Bronchial epithelial cell (primary cell): ENCODE results near the gene HCFC2. TPM values are rescaled to one million over a fixed set of nuclear protein-coding genes. Genes with fewer than 3 reads are reported as not detected.

ENCODE experiments used
- DNase-seq: peaks from one replicate; pipeline ENCODE4 v3.0.0-alpha.2; 2010; ENCODE audit warnings: low read depth
- FAIRE-seq: peaks from 2 replicates; lab custom pipeline; 2011; peaks lifted over from hg19 to GRCh38; lab: Jason Lieb, UNC
- H3K27me3 ChIP-seq: 2 replicates; pipeline ENCODE4 v1.5.1; 2011; ENCODE audit warnings: low read length; ENCODE audit not compliant: control insufficient read depth, insufficient read depth
- H3K36me3 ChIP-seq: 2 replicates; pipeline ENCODE4 v1.5.1; 2011; ENCODE audit warnings: low read length; ENCODE audit not compliant: control insufficient read depth, insufficient read depth
- H3K4me3 ChIP-seq: 2 replicates; pipeline ENCODE4 v1.5.1; 2011; ENCODE audit warnings: mild to moderate bottlenecking, low read depth, low read length, control low read depth
- CTCF ChIP-seq: IDR thresholded peaks from 2 replicates; pipeline ENCODE4 v1.5.1; 2011; ENCODE audit warnings: mild to moderate bottlenecking, moderate library complexity, low read length, control low read depth, inconsistent platforms; ENCODE audit not compliant: insufficient read depth, severe bottlenecking
- total RNA-seq: library from RNA; depleted of rRNA; stranded (reverse); fragments of >200 nt; gene quantifications from 2 replicates; pipeline ENCODE4 v1.2.1, GENCODE V29; 2014

HCFC2 gene
- total RNA-seq, 1 donor from 2014 or later = 7.6 TPM

- TF ChIP-seq CTCF = no peak
- DNase-seq = no peak
- H3K36me3 ChIP-seq = no peaks in the 10 kb centered on the region
- no peak overlapping the region for H3K4me3 ChIP-seq
- no peak for FAIRE-seq
- H3K27me3 ChIP-seq = no peaks in the 10 kb centered on the region
Measured at GRCh38 chr12:104059963-104060362, 4.4 kb upstream of the HCFC2 start.

- DNase-seq = peak; percentile 84
- H3K36me3 ChIP-seq = no peaks in the 10 kb centered on the region
- H3K4me3 ChIP-seq = no peak overlapping the region
- no peaks in the 10 kb centered on the region for H3K27me3 ChIP-seq
- no peak for TF ChIP-seq CTCF
- no peak for FAIRE-seq
Measured at GRCh38 chr12:104060791-104061190, 3.5 kb upstream of the HCFC2 start.

- FAIRE-seq (no peak), DNase-seq (peak; percentile 26)
- no peaks in the 10 kb centered on the region for H3K27me3 ChIP-seq
- no peaks in the 10 kb centered on the region for H3K36me3 ChIP-seq
- TF ChIP-seq CTCF = no peak
- H3K4me3 ChIP-seq = peak overlapping the region; percentile 71
Measured at GRCh38 chr12:104063712-104064030, 660 bp upstream of the HCFC2 start.

- Histone ChIP-seq H3K36me3 (no peaks in the 10 kb centered on the region), H3K4me3 (peak overlapping the region; percentile 71), H3K27me3 (no peaks in the 10 kb centered on the region)
- FAIRE-seq (no peak), DNase-seq (no peak)
- TF ChIP-seq CTCF = no peak
Measured at GRCh38 chr12:104064842-104065427, 604 bp downstream of the HCFC2 start.

GRCh38 chr12:104072099-104072498, 7.8 kb downstream of the HCFC2 start:
- no peak for DNase-seq
- Histone ChIP-seq H3K4me3 (no peak overlapping the region), H3K27me3 (no peaks in the 10 kb centered on the region), H3K36me3 (no peaks in the 10 kb centered on the region)
- FAIRE-seq = no peak
- no peak for TF ChIP-seq CTCF

- Histone ChIP-seq H3K36me3 (no peaks in the 10 kb centered on the region), H3K4me3 (no peak overlapping the region), H3K27me3 (no peaks in the 10 kb centered on the region)
- FAIRE-seq (no peak), DNase-seq (no peak)
- no peak for TF ChIP-seq CTCF
Measured at GRCh38 chr12:104073699-104074098, 9.4 kb downstream of the HCFC2 start.
